T47D (cell line): ENCODE data around the gene SERPINB6.
"Not testable (repeated sequence)": the region's sequence is repeated elsewhere in the genome, so short reads cannot be mapped to it uniquely, and the experiment has no call there.

ENCODE experiments used
- DNase-seq, 2 experiments: peaks; one replicate each; pipeline versions ENCODE4 v3.0.0 to v3.0.0-alpha.2; 2011 to 2012; ENCODE audit warnings: low read depth in 1 of 2, low spot score in 1 of 2
- JUND ChIP-seq: IDR thresholded peaks from 2 replicates; pipeline ENCODE4 v1.6.1; 2012; ENCODE audit warnings: low read depth
- in situ Hi-C: cut with HindIII; loops from 2 replicates; pipeline ENCODE4 v1.10.0; 2016; ENCODE audit warnings: low sequenced_read_pairs, low pct_unique_long_range_greater_than_20kb

SERPINB6 gene

DNA sequence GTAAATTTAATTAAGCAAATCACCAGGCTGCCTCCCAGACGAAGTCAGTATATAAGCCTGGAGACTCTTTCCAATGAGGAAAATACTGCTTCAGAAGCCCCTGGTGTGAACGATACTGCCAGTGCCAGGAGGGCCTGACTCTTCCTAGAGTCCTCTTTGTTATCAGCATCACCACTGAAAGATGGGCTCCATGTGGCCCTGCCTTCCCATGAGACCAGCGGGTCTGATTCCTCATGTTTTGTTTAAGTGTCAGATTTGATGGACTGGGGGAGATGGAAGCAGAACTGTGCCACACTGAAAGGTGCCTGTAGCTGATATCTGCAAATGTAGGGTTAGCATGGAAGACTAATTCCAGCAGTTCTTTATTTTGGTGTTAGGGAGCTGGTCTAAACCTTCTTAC lies 36.2 kb upstream of the SERPINB6 start:
- DNase-seq: no peak
- no peak for TF ChIP-seq JUND
- in situ Hi-C loops: no loop called here

DNA sequence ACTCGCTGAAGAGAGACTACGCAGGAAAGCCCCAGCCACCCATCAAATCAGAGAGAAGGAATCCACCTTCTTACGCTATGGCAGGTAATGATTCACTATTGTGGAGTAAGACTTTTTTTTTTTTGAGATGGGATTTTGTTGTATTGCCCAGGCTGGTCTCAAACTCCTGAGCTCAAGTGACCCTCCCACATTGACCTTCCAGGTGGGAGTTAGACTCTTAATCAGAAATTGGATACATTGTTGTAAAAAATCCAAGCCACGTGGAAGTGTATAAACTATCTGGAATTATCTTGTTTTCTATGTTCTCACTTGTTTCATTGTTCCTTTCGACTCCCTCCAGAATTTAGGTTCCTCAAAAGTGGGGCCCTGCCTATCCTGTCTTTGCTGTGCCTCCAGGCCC lies 35.1 kb upstream of the SERPINB6 start:
- no peak for DNase-seq
- in situ Hi-C loops: no loop called here
- no peak for TF ChIP-seq JUND

DNA sequence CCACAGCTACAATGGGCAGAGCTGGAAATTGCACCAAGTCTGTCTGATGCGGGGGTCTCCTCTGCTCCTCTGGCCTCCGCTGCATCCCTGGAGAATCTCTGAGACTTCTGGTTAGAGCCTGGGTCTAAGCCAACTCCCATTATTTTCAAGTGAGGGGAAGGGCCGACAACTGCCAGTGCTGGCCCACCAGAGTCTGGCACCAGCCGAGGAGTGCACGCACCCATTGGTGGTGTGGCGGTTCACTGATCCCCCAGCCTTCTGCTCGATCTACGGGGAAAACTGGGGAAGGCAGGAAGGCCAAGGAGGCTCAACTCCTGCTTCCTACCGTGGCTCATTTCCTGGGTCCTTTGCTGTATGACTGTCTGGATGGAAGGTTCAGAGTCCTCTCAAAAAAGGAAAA lies 34.5 kb upstream of the SERPINB6 start:
- DNase-seq: no peak
- in situ Hi-C loops: no loop called here
- no peak for TF ChIP-seq JUND

DNA sequence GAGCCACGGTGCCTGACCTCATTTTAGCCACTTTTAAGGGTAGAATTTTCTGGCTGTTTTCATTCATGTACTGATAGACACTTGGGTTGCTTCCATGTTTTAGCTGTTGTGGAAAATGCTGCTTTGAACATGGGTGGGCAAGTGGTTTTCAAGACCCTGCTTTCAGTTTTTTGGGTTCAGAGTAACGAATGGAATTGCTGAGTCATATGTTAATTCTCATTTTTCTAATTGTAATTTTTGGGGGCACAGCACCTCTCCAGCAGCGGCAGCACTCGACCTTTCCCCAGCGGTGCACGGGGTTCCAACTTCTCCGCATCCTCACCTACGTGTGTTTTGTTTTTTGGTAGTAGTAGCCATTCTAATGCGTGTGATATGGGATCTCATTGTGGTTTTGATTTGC lies 33.7 kb upstream of the SERPINB6 start:
- TF ChIP-seq JUND: no peak
- no peak for DNase-seq
- in situ Hi-C loops: no loop called here

DNA sequence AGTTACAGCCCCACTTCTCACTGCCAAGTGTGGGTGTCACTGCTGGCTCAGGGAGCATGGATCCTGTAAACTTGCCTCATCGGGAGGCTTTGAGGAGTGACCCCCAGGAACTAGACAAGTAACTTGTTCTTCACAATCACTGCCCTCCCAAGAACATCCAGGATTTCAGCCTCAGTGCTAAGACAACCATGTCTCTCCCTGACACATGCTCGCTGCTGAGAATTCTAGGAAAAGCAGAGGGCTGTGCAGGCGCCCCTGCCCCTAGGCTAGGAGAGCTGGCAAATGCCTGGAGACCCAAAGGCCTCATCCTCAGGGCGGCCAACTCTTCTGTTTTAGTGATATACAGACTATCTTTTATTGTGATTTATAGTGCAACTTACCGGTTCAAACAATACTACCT lies 31.9 kb upstream of the SERPINB6 start:
- in situ Hi-C loops, DNase-seq: not testable (repeated sequence)

DNA sequence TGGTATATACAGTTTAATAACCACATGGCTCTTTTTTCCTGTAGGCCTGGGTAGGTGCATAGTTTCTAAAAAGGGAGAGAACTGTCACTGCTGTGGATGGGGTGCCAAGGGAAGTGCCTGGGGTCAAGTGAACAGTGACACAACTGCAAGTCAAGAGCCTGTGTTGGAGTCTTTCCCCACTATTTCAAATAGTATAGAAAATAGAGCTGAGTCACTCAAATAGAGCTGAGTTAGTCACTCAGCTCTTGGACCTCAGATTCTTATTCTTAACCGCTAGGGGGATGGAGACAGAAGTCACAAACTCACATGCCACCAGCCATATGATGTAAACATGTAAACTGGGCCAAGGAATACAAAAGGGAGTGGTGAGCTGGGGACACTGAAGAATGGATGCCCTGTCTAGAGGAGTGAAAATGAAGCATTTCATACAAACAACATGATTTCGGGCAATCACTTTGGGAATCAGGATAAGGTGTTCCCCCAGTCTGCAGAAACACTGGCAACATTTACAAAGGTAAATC lies 30.5 kb upstream of the SERPINB6 start:
- DNase-seq: peak; percentile 72 to 91
- in situ Hi-C loops: no loop called here
- no peak for TF ChIP-seq JUND

DNA sequence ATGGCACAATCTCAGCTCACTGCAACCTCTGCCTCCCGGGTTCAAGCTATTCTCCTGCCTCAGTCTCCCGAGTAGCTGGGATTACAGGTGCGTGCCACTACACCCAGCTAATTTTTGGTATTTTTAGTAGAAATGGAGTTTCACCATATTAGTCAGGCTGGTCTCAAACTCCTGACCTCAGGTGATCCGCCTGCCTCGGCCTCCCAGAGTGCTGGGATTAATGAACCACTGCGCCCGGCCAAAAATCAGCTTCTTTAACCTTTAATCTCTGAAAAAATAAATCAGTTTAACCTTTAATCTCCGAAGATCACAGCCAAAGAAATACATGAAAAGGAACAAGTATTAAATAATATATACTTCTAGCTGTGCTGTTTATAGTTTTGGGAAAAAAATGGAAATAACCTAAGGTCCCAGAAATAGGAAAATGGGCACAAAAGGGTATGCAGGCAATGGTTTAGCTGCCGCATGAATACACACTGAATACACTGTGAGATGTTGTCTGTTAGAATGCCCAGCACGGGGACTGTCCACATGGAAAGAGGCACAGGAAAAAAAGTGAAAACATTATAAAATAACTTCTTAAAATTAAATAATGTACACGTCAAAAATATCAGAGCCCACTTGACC lies 29.9 kb upstream of the SERPINB6 start:
- in situ Hi-C loops: no loop called here
- DNase-seq: no peak
- no peak for TF ChIP-seq JUND

DNA sequence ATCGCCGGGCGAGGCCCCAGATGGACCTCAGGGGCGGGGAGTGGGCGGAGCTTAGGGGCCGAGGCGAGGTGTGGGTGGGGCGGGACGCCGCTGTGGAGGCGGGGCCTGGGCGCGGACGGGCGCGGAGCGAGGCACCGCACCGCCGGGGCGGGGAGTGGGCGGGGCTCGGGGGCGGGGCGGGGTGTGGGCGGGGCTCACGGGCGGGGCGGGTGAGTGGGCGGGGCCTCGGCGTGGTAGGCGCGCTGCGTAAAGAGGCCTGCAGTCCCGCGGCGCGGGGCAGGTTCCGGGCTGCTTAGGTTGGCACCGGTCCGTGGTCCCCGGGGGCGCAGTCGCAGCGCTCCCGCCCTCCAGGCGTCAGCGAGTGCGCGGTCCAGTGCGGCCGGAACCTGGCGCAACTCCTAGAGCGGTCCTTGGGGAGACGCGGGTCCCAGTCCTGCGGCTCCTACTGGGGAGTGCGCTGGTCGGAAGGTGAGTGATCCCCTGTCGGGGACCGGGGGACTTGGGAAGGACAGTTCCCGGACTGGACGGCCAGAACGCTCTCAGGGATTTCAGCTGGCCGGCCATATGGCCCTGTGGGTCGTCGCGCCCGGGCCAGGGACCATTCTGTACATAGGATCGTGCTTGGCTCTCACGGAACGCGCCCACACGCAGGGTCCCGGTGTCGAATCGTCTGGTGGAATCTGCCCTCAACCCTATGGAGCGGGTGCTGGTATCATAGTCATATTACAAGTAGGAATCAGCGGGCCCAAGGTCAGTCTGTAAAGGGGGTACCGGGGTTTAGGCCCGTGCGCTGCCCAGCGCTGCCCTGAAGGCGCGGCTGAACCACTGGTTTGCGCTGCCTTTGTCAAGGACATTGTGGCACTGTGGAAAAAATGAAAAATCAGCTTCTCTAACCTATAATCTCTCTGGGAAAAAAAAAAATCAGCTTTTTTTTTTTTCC lies 28.5 kb upstream of the SERPINB6 start, which contains the start of gene NQO2:
NQO2 (plus strand) TSS at position 277 of the 940 bp plus-strand sequence. CDS start 6,659 bp downstream, outside the sequence.
- DNase-seq: peak; percentile 86 to 90
- in situ Hi-C loops: no loop called here
- TF ChIP-seq JUND: no peak

DNA sequence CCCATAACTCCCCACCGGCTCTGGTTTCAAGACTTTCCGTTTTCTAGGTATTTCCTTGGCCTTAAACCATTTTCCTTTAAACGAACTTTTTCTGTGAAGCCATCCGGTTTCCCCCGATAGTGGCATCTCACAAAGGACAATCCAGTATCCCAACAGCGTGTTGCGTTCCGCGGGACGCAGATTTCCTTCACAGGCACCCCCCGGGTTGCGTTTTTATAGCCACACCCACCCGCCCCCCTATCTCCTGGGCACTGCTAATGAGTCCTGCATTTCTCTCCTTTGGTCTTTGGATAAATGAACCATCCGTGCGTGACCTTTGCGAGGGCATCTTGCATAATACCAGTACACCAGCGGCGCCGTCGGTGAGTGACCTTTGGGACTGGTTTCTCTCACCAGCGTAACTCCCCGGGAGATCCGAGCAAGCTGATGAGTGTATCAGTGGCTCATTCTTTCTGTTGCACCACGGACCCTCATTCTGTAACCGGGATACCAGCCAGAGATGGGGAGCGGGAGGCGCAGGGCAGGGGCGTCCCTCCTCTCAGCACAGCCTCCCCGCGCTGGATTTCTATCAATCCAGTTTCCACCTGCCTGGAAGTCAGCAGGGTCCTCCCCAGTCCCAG lies 27.7 kb upstream of the SERPINB6 start:
- DNase-seq: peak in 1 of 2 experiments; percentile 25
- in situ Hi-C loops: no loop called here
- TF ChIP-seq JUND: no peak

DNA sequence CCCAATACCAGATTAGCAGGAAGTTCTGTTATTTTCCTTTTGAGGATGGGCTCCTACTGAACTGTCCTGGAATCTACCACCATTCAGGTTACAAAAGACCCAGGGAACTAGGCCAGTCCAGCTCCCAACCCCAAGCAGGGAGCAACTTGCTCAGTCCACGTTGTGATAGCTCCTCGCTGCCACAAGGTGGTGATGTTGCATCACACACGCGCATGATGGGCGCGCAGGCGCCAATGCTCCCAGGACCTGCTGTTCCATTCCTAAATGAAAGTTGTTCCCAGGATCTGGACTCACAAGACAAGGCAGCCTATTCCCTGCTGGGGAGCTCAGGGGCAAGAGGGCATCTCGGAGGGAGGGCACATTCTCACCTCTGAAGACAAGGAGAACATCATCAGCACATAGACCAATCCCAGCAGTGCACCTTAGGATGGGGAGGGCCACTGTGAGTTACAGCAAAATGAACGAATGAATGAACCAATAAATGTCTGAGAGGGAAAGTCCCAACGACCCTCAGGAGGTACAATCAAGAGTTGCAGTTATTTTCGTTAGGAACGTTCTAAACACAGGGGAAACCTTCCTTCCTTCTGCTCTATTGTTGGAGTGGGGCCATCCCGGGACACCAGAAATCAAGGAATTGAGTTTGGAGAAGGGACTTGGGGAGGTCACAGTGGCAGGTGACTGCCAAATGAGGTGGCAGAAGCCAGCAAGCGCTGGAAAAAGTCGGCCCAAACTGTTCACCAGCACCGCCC lies 27.1 kb upstream of the SERPINB6 start:
- DNase-seq: peak in 1 of 2 experiments; percentile 30
- in situ Hi-C loops: not testable (repeated sequence)

DNA sequence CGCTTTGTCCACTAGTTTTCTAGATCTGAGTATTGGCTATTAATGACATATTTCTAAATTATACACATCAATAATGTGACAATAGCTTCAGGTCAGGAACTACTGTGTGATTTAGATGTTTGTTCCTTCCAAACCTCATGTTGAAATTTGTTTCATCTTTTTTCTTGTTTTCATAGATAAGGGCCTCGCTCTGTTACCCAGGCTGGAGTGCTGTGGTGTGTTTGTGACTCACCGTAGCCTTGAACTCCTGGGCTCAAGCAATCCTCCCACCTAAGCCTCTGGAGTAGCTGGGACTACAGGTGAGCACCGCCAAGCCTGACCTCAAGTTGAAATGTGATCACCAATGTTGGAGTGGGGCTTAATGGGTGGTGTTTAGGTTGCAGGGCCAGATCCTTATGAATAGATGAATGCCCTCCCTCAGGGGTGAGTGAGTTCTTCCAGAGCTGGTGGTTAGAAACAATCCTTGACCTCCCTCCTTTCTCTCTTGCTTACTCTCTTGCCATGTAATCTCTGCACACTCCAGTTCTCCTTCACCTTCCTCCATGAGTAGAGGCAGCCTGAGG lies 22.5 kb upstream of the SERPINB6 start:
- DNase-seq: no peak
- TF ChIP-seq JUND: no peak
- in situ Hi-C loops: no loop called here
